MM.1S (cell line): Measurements from ENCODE around the gene SPCS2.

Experiments
- DNase-seq: peaks from one replicate; pipeline ENCODE4 v3.0.0-alpha.2; 2015
- H2AFZ ChIP-seq: fragments of 300-600 bp; sonication (generic); 2 replicates; pipeline ENCODE4 v1.6.0; 2016; ENCODE audit warnings: antibody characterized with exemption, low read length
- H3F3A ChIP-seq: fragments of 300-600 bp; sonication (generic); 2 replicates; pipeline ENCODE4 v1.6.1; 2016; ENCODE audit warnings: mild to moderate bottlenecking, antibody characterized with exemption, low read length, moderate library complexity, mixed read lengths; ENCODE audit not compliant: insufficient read depth
- H3K27ac ChIP-seq: fragments of 300-600 bp; sonication (generic); 2 replicates; pipeline ENCODE4 v1.5.1; 2016; ENCODE audit warnings: mild to moderate bottlenecking, low read length
- H3K27me3 ChIP-seq: fragments of 300-600 bp; sonication (generic); replicated peaks from 2 replicates; pipeline ENCODE4 v1.6.0; 2016; ENCODE audit warnings: low read length; ENCODE audit not compliant: insufficient read depth
- H3K36me3 ChIP-seq: fragments of 300-600 bp; sonication (generic); replicated peaks from 2 replicates; pipeline ENCODE4 v1.6.1; 2016; ENCODE audit warnings: mild to moderate bottlenecking, low read length, mixed read lengths; ENCODE audit not compliant: insufficient read depth
- H3K4me1 ChIP-seq: fragments of 300-600 bp; sonication (generic); 2 replicates; pipeline ENCODE4 v1.6.1; 2016; ENCODE audit warnings: low read length, mixed read lengths
- H3K4me2 ChIP-seq: fragments of 300-600 bp; sonication (generic); 2 replicates; pipeline ENCODE4 v1.6.0; 2016; ENCODE audit warnings: low read depth, low read length
- H3K4me3 ChIP-seq: fragments of 300-600 bp; sonication (generic); 2 replicates; pipeline ENCODE4 v1.5.1; 2016; ENCODE audit warnings: low read length, mixed read lengths
- H3K79me2 ChIP-seq: fragments of 300-600 bp; sonication (generic); 2 replicates; pipeline ENCODE4 v1.6.1; 2016; ENCODE audit warnings: mixed run types, low read length, mixed read lengths
- H3K9ac ChIP-seq: fragments of 300-600 bp; sonication (generic); 2 replicates; pipeline ENCODE4 v1.6.1; 2016; ENCODE audit warnings: low read length, mixed read lengths
- H3K9me2 ChIP-seq: fragments of 300-600 bp; sonication (generic); replicated peaks from 2 replicates; pipeline ENCODE4 v1.6.1; 2016; ENCODE audit warnings: mild to moderate bottlenecking, low read length, mixed read lengths; ENCODE audit not compliant: insufficient read depth
- H3K9me3 ChIP-seq: fragments of 300-600 bp; sonication (generic); replicated peaks from 2 replicates; pipeline ENCODE4 v1.6.1; 2016; ENCODE audit warnings: mild to moderate bottlenecking, low read length, mixed read lengths; ENCODE audit not compliant: insufficient read depth
- H4K20me1 ChIP-seq: fragments of 300-600 bp; sonication (generic); 2 replicates; pipeline ENCODE4 v1.6.1; 2016; ENCODE audit warnings: mild to moderate bottlenecking, low read length, moderate library complexity, mixed read lengths; ENCODE audit not compliant: insufficient read depth
- CTCF ChIP-seq: fragments of 300-600 bp; sonication (generic); IDR thresholded peaks from 2 replicates; pipeline ENCODE4 v1.5.1; 2016; ENCODE audit warnings: antibody characterized with exemption, low read length, mixed read lengths
- EZH2 ChIP-seq: fragments of 300-600 bp; sonication (generic); optimal IDR thresholded peaks from 2 replicates; pipeline ENCODE3; 2017; ENCODE audit warnings: low read depth, mild to moderate bottlenecking, antibody characterized with exemption, low read length, mixed read lengths
- EZH2phosphoT487 ChIP-seq: fragments of 300-600 bp; sonication (generic); IDR thresholded peaks from 2 replicates; pipeline ENCODE4 v1.6.1; 2018; ENCODE audit warnings: antibody characterized with exemption, low read length

The SPCS2 gene

GRCh38 chr11:75001686-75002085 is 52.6 kb downstream of the SPCS2 start:
- Histone ChIP-seq H3K9me2 (no peaks in the 10 kb centered on the region), H3K36me3 (no peaks in the 10 kb centered on the region), H4K20me1 (no peaks in the 10 kb centered on the region; the same call in 1 of the 2 replicates), H3K4me3 (no peak overlapping the region), H3K4me2 (no peak overlapping the region), H3K27ac (no peak overlapping the region), H3K27me3 (no peaks in the 10 kb centered on the region), H2AFZ (no peak overlapping the region), H3K9ac (no peak overlapping the region), H3K79me2 (no peaks in the 10 kb centered on the region), H3F3A (peaks cover 7% of the 10 kb centered on the region; the same call in 1 of the 2 replicates), H3K4me1 (peaks cover 14% of the 10 kb centered on the region), H3K9me3 (no peaks in the 10 kb centered on the region)
- no peak for DNase-seq
- TF ChIP-seq EZH2 (no peak), CTCF (no peak), EZH2phosphoT487 (no peak)

- no peak for DNase-seq
- Histone ChIP-seq H3K9me2 (no peaks in the 10 kb centered on the region), H3K27ac (no peak overlapping the region), H4K20me1 (no peaks in the 10 kb centered on the region; the same call in 1 of the 2 replicates), H3K27me3 (no peaks in the 10 kb centered on the region), H3K4me1 (peaks cover 14% of the 10 kb centered on the region), H2AFZ (no peak overlapping the region), H3K79me2 (no peaks in the 10 kb centered on the region), H3K9ac (no peak overlapping the region), H3K36me3 (no peaks in the 10 kb centered on the region), H3F3A (peaks cover 7% of the 10 kb centered on the region; the same call in 1 of the 2 replicates), H3K4me2 (no peak overlapping the region), H3K4me3 (no peak overlapping the region), H3K9me3 (no peaks in the 10 kb centered on the region)
- TF ChIP-seq EZH2phosphoT487 = no peak
- no peak for TF ChIP-seq CTCF
- TF ChIP-seq EZH2 = no peak
These were observed 53.5 kb downstream of the SPCS2 start for GRCh38 chr11:75002516-75002915.

GRCh38 chr11:75004215-75004614 is 55.1 kb downstream of the SPCS2 start:
- peaks cover 7% of the 10 kb centered on the region; the same call in 1 of the 2 replicates for H3F3A ChIP-seq
- no peak overlapping the region for H2AFZ ChIP-seq
- H3K79me2 ChIP-seq = no peaks in the 10 kb centered on the region
- H4K20me1 ChIP-seq = no peaks in the 10 kb centered on the region; the same call in 1 of the 2 replicates
- no peak for TF ChIP-seq CTCF
- TF ChIP-seq EZH2phosphoT487 = no peak
- peak; percentile 35 for DNase-seq
- peaks cover 14% of the 10 kb centered on the region for H3K4me1 ChIP-seq
- H3K4me3 ChIP-seq = no peak overlapping the region
- H3K27ac ChIP-seq = no peak overlapping the region
- no peak overlapping the region for H3K9ac ChIP-seq
- H3K9me2 ChIP-seq = no peaks in the 10 kb centered on the region
- H3K9me3 ChIP-seq = no peaks in the 10 kb centered on the region
- peak overlapping the region; percentile 6; the same call in 1 of the 2 replicates for H3K4me2 ChIP-seq
- H3K27me3 ChIP-seq = no peaks in the 10 kb centered on the region
- H3K36me3 ChIP-seq = no peaks in the 10 kb centered on the region
